Fibroblast of lung (primary cell): Measurements from ENCODE around the gene ENOX1. TPM values are rescaled to one million over a fixed set of nuclear protein-coding genes. Genes with fewer than 3 reads are reported as not detected.

Experiments used
- DNase-seq, 2 donors: peaks; one replicate each; pipeline versions ENCODE4 v3.0.0 to v3.0.0-alpha.2; 2010; ENCODE audit warnings: low read depth in 2 of 2
- H2AFZ ChIP-seq: 2 replicates; pipeline ENCODE4 v1.5.1; 2012; ENCODE audit warnings: low read length, control low read depth, inconsistent platforms
- H3K27ac ChIP-seq: 2 replicates; pipeline ENCODE4 v1.5.1; 2011; ENCODE audit warnings: low read length, control low read depth; ENCODE audit not compliant: insufficient read depth
- H3K27me3 ChIP-seq: 2 replicates; pipeline ENCODE4 v1.5.1; 2011; ENCODE audit warnings: mild to moderate bottlenecking, low read length; ENCODE audit not compliant: control insufficient read depth, insufficient read depth
- H3K36me3 ChIP-seq: 2 replicates; pipeline ENCODE4 v1.5.1; 2011; ENCODE audit warnings: low read length; ENCODE audit not compliant: control insufficient read depth, insufficient read depth
- H3K4me1 ChIP-seq: 2 replicates; pipeline ENCODE4 v1.5.1; 2011; ENCODE audit warnings: low read length; ENCODE audit not compliant: control insufficient read depth, insufficient read depth; ENCODE audit errors: extremely low read depth
- H3K4me2 ChIP-seq: 2 replicates; pipeline ENCODE4 v1.5.1; 2011; ENCODE audit warnings: low read length, control low read depth; ENCODE audit not compliant: insufficient read depth; ENCODE audit errors: extremely low read depth
- H3K4me3 ChIP-seq, 4 experiments: fragments of 200-600 bp in 1 of 4; sonication (generic) in 1 of 4; replicated peaks in 1 of 4; 2 replicates each; pipeline ENCODE4 v1.5.1; 2011 to 2016; ENCODE audit warnings: low read length in 4 of 4, low read depth in 3 of 4, mild to moderate bottlenecking in 3 of 4, control low read depth in 2 of 4, inconsistent platforms in 1 of 4, mixed read lengths in 1 of 4; ENCODE audit not compliant: insufficient read depth in 1 of 4; ENCODE audit errors: control extremely low read depth in 1 of 4
- H3K79me2 ChIP-seq: 2 replicates; pipeline ENCODE4 v1.5.1; 2012; ENCODE audit warnings: mild to moderate bottlenecking, low read length, inconsistent platforms; ENCODE audit not compliant: control insufficient read depth, insufficient read depth
- H3K9ac ChIP-seq: 2 replicates; pipeline ENCODE4 v1.5.1; 2011; ENCODE audit warnings: mild to moderate bottlenecking, low read length, control low read depth; ENCODE audit not compliant: insufficient read depth
- H3K9me3 ChIP-seq: 2 replicates; pipeline ENCODE4 v1.5.1; 2012; ENCODE audit warnings: low read depth, low read length; ENCODE audit not compliant: control insufficient read depth, insufficient read depth
- H4K20me1 ChIP-seq: 2 replicates; pipeline ENCODE4 v1.5.1; 2011; ENCODE audit warnings: low read length; ENCODE audit not compliant: control insufficient read depth, insufficient read depth; ENCODE audit errors: extremely low read depth
- CTCF ChIP-seq, 2 donors: IDR thresholded peaks in 1 of 2; conservative IDR thresholded peaks in 1 of 2; 1 replicate in 1 of 2; 2 replicates in 1 of 2; pipeline ENCODE4 v1.5.1; 2011 to 2012; ENCODE audit warnings: low read length in 2 of 2, control low read depth in 1 of 2, inconsistent platforms in 1 of 2, low read depth in 1 of 2, mild to moderate bottlenecking in 1 of 2
- EZH2 ChIP-seq: IDR thresholded peaks from 2 replicates; pipeline ENCODE4 v1.5.1; 2012; ENCODE audit warnings: low read length, control low read depth, mild to moderate bottlenecking; ENCODE audit errors: missing control alignments
- polyA plus RNA-seq, 2 donors: library from polyadenylated mRNA; depleted of rRNA in 1 of 2; stranded (reverse) in 1 of 2; unstranded in 1 of 2; fragments of >200 nt; gene quantifications; 2 replicates each; pipeline ENCODE4 v1.2.1, GENCODE V29; 2011 to 2012; ENCODE audit warnings: missing spikeins in 1 of 2
- total RNA-seq: library from RNA; depleted of rRNA; stranded (reverse); fragments of >200 nt; gene quantifications from 2 replicates; pipeline ENCODE4 v1.2.1, GENCODE V29; 2014

ENOX1 gene
- total and polyA plus RNA-seq, 2 donors (not counting 1 experiment from before 2014, with no cell fraction given): 3.5 to 7.6 TPM

GRCh38 chr13:43687038-43687437 lies 99.7 kb downstream of the ENOX1 start:
- TF ChIP-seq CTCF (conservative IDR thresholded peaks at IDR 0.05 in 1 of 2, IDR thresholded peaks at IDR 0.05 in 1 of 2; ENCODE audit: low read depth in 1 of 2, low read length in 2 of 2) (no peak), EZH2 (no peak)
- H3K9me3 ChIP-seq: no peaks in the 10 kb centered on the region
- H3K4me3 ChIP-seq: no peak overlapping the region
- no peaks in the 10 kb centered on the region for H3K4me1 ChIP-seq
- no peaks in the 10 kb centered on the region for H3K27me3 ChIP-seq
- no peak for DNase-seq
- no peaks in the 10 kb centered on the region for H3K36me3 ChIP-seq
- no peaks in the 10 kb centered on the region for H4K20me1 ChIP-seq
- no peak overlapping the region for H3K9ac ChIP-seq
- H3K79me2 ChIP-seq: no peaks in the 10 kb centered on the region
- H3K4me2 ChIP-seq: no peak overlapping the region
- H3K27ac ChIP-seq: no peak overlapping the region
- H2AFZ ChIP-seq: no peak overlapping the region

- peak; percentile 80 to 88 for DNase-seq
- no peak overlapping the region for H3K4me2 ChIP-seq
- no peaks in the 10 kb centered on the region for H4K20me1 ChIP-seq
- no peak overlapping the region for H3K27ac ChIP-seq
- H3K79me2 ChIP-seq: no peaks in the 10 kb centered on the region
- H3K27me3 ChIP-seq: no peaks in the 10 kb centered on the region
- no peak overlapping the region for H3K9ac ChIP-seq
- TF ChIP-seq EZH2 (no peak), CTCF (conservative IDR thresholded peaks at IDR 0.05 in 1 of 2, IDR thresholded peaks at IDR 0.05 in 1 of 2; ENCODE audit: low read depth in 1 of 2, low read length in 2 of 2) (no peak)
- no peaks in the 10 kb centered on the region for H3K36me3 ChIP-seq
- no peaks in the 10 kb centered on the region for H3K9me3 ChIP-seq
- H2AFZ ChIP-seq: no peak overlapping the region
- H3K4me1 ChIP-seq: no peaks in the 10 kb centered on the region
- H3K4me3 ChIP-seq: no peak overlapping the region
Observed at GRCh38 chr13:43686557-43686956, 100.2 kb downstream of the ENOX1 start.

- Histone ChIP-seq H3K9ac (no peak overlapping the region), H3K4me1 (no peaks in the 10 kb centered on the region), H4K20me1 (no peaks in the 10 kb centered on the region), H3K27me3 (no peaks in the 10 kb centered on the region), H3K27ac (no peak overlapping the region), H3K36me3 (no peaks in the 10 kb centered on the region), H3K79me2 (no peaks in the 10 kb centered on the region), H3K4me2 (no peak overlapping the region), H3K9me3 (no peaks in the 10 kb centered on the region), H2AFZ (no peak overlapping the region), H3K4me3 (no peak overlapping the region)
- DNase-seq: no peak
- no peak for TF ChIP-seq CTCF (conservative IDR thresholded peaks at IDR 0.05 in 1 of 2, IDR thresholded peaks at IDR 0.05 in 1 of 2; ENCODE audit: low read depth in 1 of 2, low read length in 2 of 2)
- no peak for TF ChIP-seq EZH2
Observed at GRCh38 chr13:43684963-43685725, 101.6 kb downstream of the ENOX1 start.
